HepG2 (cell line): ENCODE measurements around the gene HNRNPA1L2. TPM values are rescaled to one million over a fixed set of nuclear protein-coding genes. Genes with fewer than 3 reads are reported as not detected.

ENCODE experiments used
- FOXA1 ChIP-seq, 2 experiments: fragments of 450-650 bp in 1 of 2; sonication (generic) in 1 of 2; formaldehyde crosslinking in 1 of 2; IDR thresholded peaks; 2 replicates each; pipeline versions ENCODE4 v1.4.0 to v1.6.1; 2016 to 2020; ENCODE audit warnings: missing genetic modification reagents in 1 of 2
- HDAC2 ChIP-seq: sonication (generic); formaldehyde crosslinking; IDR thresholded peaks from 2 replicates; pipeline ENCODE4 v1.4.0; 2020; ENCODE audit warnings: missing genetic modification reagents
- ISL2 ChIP-seq: sonication (generic); formaldehyde crosslinking; IDR thresholded peaks from 2 replicates; pipeline ENCODE4 v1.5.0; 2020; ENCODE audit warnings: missing genetic modification reagents
- KLF6 ChIP-seq: IDR thresholded peaks from 2 replicates; pipeline ENCODE4 v1.8.0; 2016; ENCODE audit warnings: missing biosample characterization, missing genetic modification reagents
- LRRFIP1 ChIP-seq: sonication (generic); formaldehyde crosslinking; conservative IDR thresholded peaks from 2 replicates; pipeline ENCODE4 v1.4.0; 2020; ENCODE audit warnings: missing genetic modification reagents
- POLR2AphosphoS5 ChIP-seq: IDR thresholded peaks from 2 replicates; pipeline ENCODE4 v1.6.1; 2012; ENCODE audit warnings: low read depth, low read length
- ZNF225 ChIP-seq: sonication (generic); formaldehyde crosslinking; IDR thresholded peaks from 2 replicates; pipeline ENCODE4 v1.4.0; 2020; ENCODE audit warnings: mild to moderate bottlenecking, missing genetic modification reagents
- ZNF3 ChIP-seq: IDR thresholded peaks from 2 replicates; pipeline ENCODE4 v1.7.0; 2017; ENCODE audit warnings: inconsistent platforms
- ZNF318 ChIP-seq: sonication (generic); formaldehyde crosslinking; IDR thresholded peaks from 2 replicates; pipeline ENCODE4 v1.4.0; 2020; ENCODE audit warnings: mild to moderate bottlenecking, missing genetic modification reagents
- ZNF570 ChIP-seq: sonication (generic); formaldehyde crosslinking; IDR thresholded peaks from 2 replicates; pipeline ENCODE4 v1.4.0; 2020; ENCODE audit warnings: mild to moderate bottlenecking, missing genetic modification reagents, borderline replicate concordance
- polyA plus RNA-seq, 8 experiments: library from polyadenylated mRNA; depleted of rRNA in 3 of 8; stranded (reverse) in 7 of 8; unstranded in 1 of 8; fragments of >200 nt; fragmentation: Illumina TruSeq in 4 of 8; extraction: Trizol in 4 of 8; gene quantifications; 2 replicates each; pipeline versions ENCODE4 v1.2.1 to v1.2.3, GENCODE V29; 2011 to 2016; ENCODE audit warnings: low read depth in 4 of 8, missing spikeins in 1 of 8, mixed read lengths in 1 of 8; ENCODE audit not compliant: insufficient read depth in 1 of 8
- total RNA-seq, 5 experiments: library from RNA; depleted of rRNA; stranded (reverse); fragments of >200 nt; fragmentation: Illumina TruSeq; extraction: Trizol; gene quantifications; 2 replicates each; pipeline ENCODE4 v1.2.3, GENCODE V29; 2016; ENCODE audit warnings: low read depth in 1 of 5
- TF ChIP-seq, protein P1 (sequence below): sonication (generic); formaldehyde crosslinking; IDR thresholded peaks from 2 replicates; pipeline ENCODE4 v1.5.0; 2020; ENCODE audit warnings: missing genetic modification reagents, mild to moderate bottlenecking, borderline replicate concordance
- TF ChIP-seq, protein P2 (sequence below): sonication (generic); formaldehyde crosslinking; IDR thresholded peaks from 2 replicates; pipeline ENCODE4 v1.4.0; 2020; ENCODE audit warnings: missing genetic modification reagents

HNRNPA1L2 gene
- total and polyA plus RNA-seq, 2 of the 13 experiments (the other 11 are each of a cell fraction or from before 2014, with no cell fraction given), result 3.6 to 7.1 TPM

DNA sequence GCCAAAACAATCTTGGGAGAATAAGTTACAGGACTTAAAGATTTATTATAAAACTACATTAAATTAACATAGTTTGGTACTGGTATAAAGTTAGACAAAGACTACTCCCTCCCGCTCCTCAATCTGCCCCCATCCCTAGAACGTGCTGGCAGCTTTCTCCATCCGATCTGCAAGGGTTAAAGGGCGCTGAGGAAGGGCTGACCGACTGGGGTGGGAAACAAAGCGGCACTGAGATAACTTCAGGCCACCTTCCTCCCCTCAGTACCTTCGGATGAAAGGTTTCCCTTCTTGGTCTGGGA, 9.6 kb downstream of the HNRNPA1L2 start (continued):
- TF ChIP-seq HDAC2, result 0 out of 2 replicates have a peak, but pooled peaks have one; percentile 42
- TF ChIP-seq ZNF3 (CRISPR knock-in tag), result no peak
- TF ChIP-seq, protein P1, sequence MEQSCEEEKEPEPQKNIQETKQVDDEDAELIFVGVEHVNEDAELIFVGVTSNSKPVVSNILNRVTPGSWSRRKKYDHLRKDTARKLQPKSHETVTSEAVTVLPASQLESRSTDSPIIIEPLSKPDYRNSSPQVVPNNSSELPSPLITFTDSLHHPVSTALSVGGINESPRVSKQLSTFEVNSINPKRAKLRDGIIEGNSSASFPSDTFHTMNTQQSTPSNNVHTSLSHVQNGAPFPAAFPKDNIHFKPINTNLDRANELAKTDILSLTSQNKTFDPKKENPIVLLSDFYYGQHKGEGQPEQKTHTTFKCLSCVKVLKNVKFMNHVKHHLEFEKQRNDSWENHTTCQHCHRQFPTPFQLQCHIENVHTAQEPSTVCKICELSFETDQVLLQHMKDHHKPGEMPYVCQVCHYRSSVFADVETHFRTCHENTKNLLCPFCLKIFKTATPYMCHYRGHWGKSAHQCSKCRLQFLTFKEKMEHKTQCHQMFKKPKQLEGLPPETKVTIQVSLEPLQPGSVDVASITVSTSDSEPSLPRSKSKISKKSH (CRISPR knock-in tag), result 0 out of 2 replicates have a peak, but pooled peaks have one; percentile 4
- peak; percentile 46; the same call in 1 of the 2 replicates for TF ChIP-seq ISL2 (CRISPR knock-in tag)
- TF ChIP-seq FOXA1 (IDR thresholded peaks at IDR 0.05), result no peak
- no peak for TF ChIP-seq FOXA1 (CRISPR knock-in tag; IDR thresholded peaks at IDR 0.05)
- TF ChIP-seq ZNF318 (CRISPR knock-in tag), result 0 out of 2 replicates have a peak, but pooled peaks have one; percentile 52
- TF ChIP-seq, protein P2, sequence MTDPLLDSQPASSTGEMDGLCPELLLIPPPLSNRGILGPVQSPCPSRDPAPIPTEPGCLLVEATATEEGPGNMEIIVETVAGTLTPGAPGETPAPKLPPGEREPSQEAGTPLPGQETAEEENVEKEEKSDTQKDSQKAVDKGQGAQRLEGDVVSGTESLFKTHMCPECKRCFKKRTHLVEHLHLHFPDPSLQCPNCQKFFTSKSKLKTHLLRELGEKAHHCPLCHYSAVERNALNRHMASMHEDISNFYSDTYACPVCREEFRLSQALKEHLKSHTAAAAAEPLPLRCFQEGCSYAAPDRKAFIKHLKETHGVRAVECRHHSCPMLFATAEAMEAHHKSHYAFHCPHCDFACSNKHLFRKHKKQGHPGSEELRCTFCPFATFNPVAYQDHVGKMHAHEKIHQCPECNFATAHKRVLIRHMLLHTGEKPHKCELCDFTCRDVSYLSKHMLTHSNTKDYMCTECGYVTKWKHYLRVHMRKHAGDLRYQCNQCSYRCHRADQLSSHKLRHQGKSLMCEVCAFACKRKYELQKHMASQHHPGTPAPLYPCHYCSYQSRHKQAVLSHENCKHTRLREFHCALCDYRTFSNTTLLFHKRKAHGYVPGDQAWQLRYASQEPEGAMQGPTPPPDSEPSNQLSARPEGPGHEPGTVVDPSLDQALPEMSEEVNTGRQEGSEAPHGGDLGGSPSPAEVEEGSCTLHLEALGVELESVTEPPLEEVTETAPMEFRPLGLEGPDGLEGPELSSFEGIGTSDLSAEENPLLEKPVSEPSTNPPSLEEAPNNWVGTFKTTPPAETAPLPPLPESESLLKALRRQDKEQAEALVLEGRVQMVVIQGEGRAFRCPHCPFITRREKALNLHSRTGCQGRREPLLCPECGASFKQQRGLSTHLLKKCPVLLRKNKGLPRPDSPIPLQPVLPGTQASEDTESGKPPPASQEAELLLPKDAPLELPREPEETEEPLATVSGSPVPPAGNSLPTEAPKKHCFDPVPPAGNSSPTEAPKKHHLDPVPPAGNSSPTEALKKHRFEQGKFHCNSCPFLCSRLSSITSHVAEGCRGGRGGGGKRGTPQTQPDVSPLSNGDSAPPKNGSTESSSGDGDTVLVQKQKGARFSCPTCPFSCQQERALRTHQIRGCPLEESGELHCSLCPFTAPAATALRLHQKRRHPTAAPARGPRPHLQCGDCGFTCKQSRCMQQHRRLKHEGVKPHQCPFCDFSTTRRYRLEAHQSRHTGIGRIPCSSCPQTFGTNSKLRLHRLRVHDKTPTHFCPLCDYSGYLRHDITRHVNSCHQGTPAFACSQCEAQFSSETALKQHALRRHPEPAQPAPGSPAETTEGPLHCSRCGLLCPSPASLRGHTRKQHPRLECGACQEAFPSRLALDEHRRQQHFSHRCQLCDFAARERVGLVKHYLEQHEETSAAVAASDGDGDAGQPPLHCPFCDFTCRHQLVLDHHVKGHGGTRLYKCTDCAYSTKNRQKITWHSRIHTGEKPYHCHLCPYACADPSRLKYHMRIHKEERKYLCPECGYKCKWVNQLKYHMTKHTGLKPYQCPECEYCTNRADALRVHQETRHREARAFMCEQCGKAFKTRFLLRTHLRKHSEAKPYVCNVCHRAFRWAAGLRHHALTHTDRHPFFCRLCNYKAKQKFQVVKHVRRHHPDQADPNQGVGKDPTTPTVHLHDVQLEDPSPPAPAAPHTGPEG (CRISPR knock-in tag), result no peak
- no peak for TF ChIP-seq LRRFIP1
- no peak for TF ChIP-seq KLF6 (CRISPR knock-in tag)
- TF ChIP-seq ZNF570 (CRISPR knock-in tag), result 0 out of 2 replicates have a peak, but pooled peaks have one; percentile 43
- TF ChIP-seq POLR2AphosphoS5, result no peak
- no peak for TF ChIP-seq ZNF225 (CRISPR knock-in tag)
